K562 (cell line): ENCODE data around the gene TRMT10A. TPM values are rescaled to one million over a fixed set of nuclear protein-coding genes. Genes with fewer than 3 reads are reported as not detected.
"Not testable (repeated sequence)": the region's sequence is repeated elsewhere in the genome, so short reads cannot be mapped to it uniquely, and the experiment has no call there.

Source experiments
- ATAC-seq: fragments of 200-7000 bp; cut with Tn5 transposase; 3 replicates; pipeline ENCODE4 v1.9.1; 2020; ENCODE audit warnings: moderate library complexity
- BruUV-seq: library from RNA; stranded (reverse); fragments of 400-500 nt; replicated peaks from 2 replicates; lab custom pipeline; 2021; lab: Mats Ljungman, UMichigan
- CTCF ChIA-PET: fragments of 300-600 bp; formaldehyde crosslinking; extraction: SDS; loops from one replicate; lab custom pipeline; 2021; ENCODE audit warnings: low intra/inter-chr PET ratio; lab: Yijun Ruan, JAX
- POLR2A ChIA-PET: fragments of 300-600, 350-650 bp; sonication (Branson Sonifier 250); formaldehyde crosslinking; extraction: SDS; loops from one replicate; lab custom pipeline; 2021; ENCODE audit warnings: antibody characterized with exemption, inconsistent platforms; lab: Yijun Ruan, JAX
- DNase-seq, 4 experiments: peaks; one replicate each; pipeline versions ENCODE4 v3.0.0 to v3.0.0-alpha.2; 2011 to 2018; ENCODE audit warnings: low spot score in 3 of 4, mixed read lengths in 3 of 4; ENCODE audit errors: extremely low read depth in 1 of 4
- FAIRE-seq: peaks from 2 replicates; lab custom pipeline; 2011; peaks lifted over from hg19 to GRCh38; lab: Jason Lieb, UNC
- H2AFZ ChIP-seq: 2 replicates; pipeline ENCODE4 v1.6.0; 2011; ENCODE audit warnings: low read depth, low read length, control low read depth, inconsistent platforms
- H3K27ac ChIP-seq: fragments of 200-600 bp; 3 replicates; pipeline ENCODE4 v1.8.0; 2011; ENCODE audit warnings: low read depth, mild to moderate bottlenecking, control low read depth, inconsistent platforms, low read length, moderate library complexity, mixed read lengths; ENCODE audit errors: extremely low read depth
- H3K27me3 ChIP-seq, 2 experiments: fragments of 300-600 bp in 1 of 2; 2 replicates in 1 of 2; 3 replicates in 1 of 2; pipeline versions ENCODE4 v1.6.0 to v1.8.0; 2011; ENCODE audit warnings: inconsistent platforms in 2 of 2, low read length in 2 of 2, mild to moderate bottlenecking in 1 of 2, mixed read lengths in 1 of 2, moderate library complexity in 1 of 2; ENCODE audit not compliant: control insufficient read depth in 2 of 2, insufficient read depth in 2 of 2
- H3K36me3 ChIP-seq: fragments of 300-600 bp; 3 replicates; pipeline ENCODE4 v1.8.0; 2011; ENCODE audit warnings: mild to moderate bottlenecking, low read length, inconsistent platforms; ENCODE audit not compliant: control insufficient read depth, insufficient read depth
- H3K4me1 ChIP-seq, 2 experiments: fragments of 200-600 bp in 1 of 2; replicated peaks in 1 of 2; 2 replicates in 1 of 2; 3 replicates in 1 of 2; pipeline versions ENCODE4 v1.5.1 to v1.8.0; 2011; ENCODE audit warnings: inconsistent platforms in 2 of 2, low read length in 2 of 2, mild to moderate bottlenecking in 1 of 2, mixed read lengths in 1 of 2, moderate library complexity in 1 of 2; ENCODE audit not compliant: control insufficient read depth in 2 of 2, insufficient read depth in 2 of 2
- H3K4me2 ChIP-seq: 2 replicates; pipeline ENCODE4 v1.6.1; 2011; ENCODE audit warnings: low read length, control low read depth, inconsistent platforms, mixed read lengths; ENCODE audit not compliant: insufficient read depth
- H3K4me3 ChIP-seq: fragments of 200-600 bp; sonication (generic), shearing (Covaris generic); 2 replicates; pipeline ENCODE4 v1.5.1; 2016; ENCODE audit warnings: control low read depth, inconsistent platforms
- H3K79me2 ChIP-seq: fragments of 200-600 bp; 3 replicates; pipeline ENCODE4 v1.8.0; 2011; ENCODE audit warnings: low read length, inconsistent platforms; ENCODE audit not compliant: control insufficient read depth, insufficient read depth
- H3K9ac ChIP-seq, 2 experiments: 2 replicates each; pipeline versions ENCODE4 v1.6.0 to v1.6.1; 2011; ENCODE audit warnings: low read depth in 2 of 2, low read length in 2 of 2, control low read depth in 1 of 2, inconsistent platforms in 1 of 2, mild to moderate bottlenecking in 1 of 2, mixed read lengths in 1 of 2; ENCODE audit not compliant: insufficient read depth in 1 of 2
- H3K9me1 ChIP-seq: one replicate; pipeline ENCODE4 v1.6.0; 2011; ENCODE audit warnings: inconsistent platforms, mild to moderate bottlenecking, low read length, moderate library complexity; ENCODE audit not compliant: control insufficient read depth, insufficient read depth
- H3K9me3 ChIP-seq: replicated peaks from 2 replicates; pipeline ENCODE4 v1.5.1; 2011; ENCODE audit warnings: low read depth, low read length, inconsistent platforms; ENCODE audit not compliant: control insufficient read depth, insufficient read depth
- H4K20me1 ChIP-seq: replicated peaks from 2 replicates; pipeline ENCODE4 v1.6.1; 2011; ENCODE audit warnings: low read length, inconsistent platforms, mixed read lengths; ENCODE audit not compliant: control insufficient read depth, insufficient read depth
- WGBS: fragments of 100-300 bp; shearing (Covaris generic); methylation state at CpG from one replicate; pipeline ENCODE4 v1.1.6; 2016; ENCODE audit warnings: low coverage, mixed read lengths; ENCODE audit not compliant: insufficient coverage; ENCODE audit errors: missing lambda C conversion rate; 5-methylcytosine and 5-hydroxymethylcytosine counted together
- in situ Hi-C: fragments of 300-500 bp; cut with MboI; formaldehyde crosslinking; loops from 4 replicates; pipeline ENCODE4 v1.15.0; 2018; ENCODE audit warnings: inconsistent platforms, mixed read lengths
- intact Hi-C: fragments of 100-400 bp; cut with micrococcal nuclease; formaldehyde crosslinking; loops from 2 replicates; pipeline ENCODE4 v1.14.2; 2022
- polyA plus RNA-seq, 8 experiments: library from polyadenylated mRNA; depleted of rRNA in 4 of 8; stranded (reverse) in 5 of 8; unstranded in 3 of 8; fragments of >200 nt; fragmentation: Nextera tagmentation in 2 of 8; fragmentation: Illumina TruSeq in 1 of 8; extraction: Ambion mirVana in 2 of 8; extraction: Trizol in 1 of 8; gene quantifications; 2 replicates each; pipeline versions ENCODE4 v1.2.1 to v1.2.3, GENCODE V29; 2011 to 2014; ENCODE audit warnings: inconsistent platforms in 1 of 8, missing spikeins in 1 of 8
- total RNA-seq, 7 experiments: library from RNA; depleted of rRNA in 6 of 7; stranded (reverse); fragments of >200 nt in 6 of 7; fragmentation: Illumina TruSeq in 2 of 7; extraction: Trizol in 2 of 7; gene quantifications; 2 replicates each; pipeline versions ENCODE4 v1.2.1 to v1.2.3, GENCODE V29; 2011 to 2021; ENCODE audit warnings: low replicate concordance in 1 of 7
- TF ChIP-seq, protein P1 (sequence below): fragments of 250-450 bp; sonication (Bioruptor Pico); IDR thresholded peaks from 2 replicates; pipeline ENCODE4 v1.5.0; 2021; ENCODE audit warnings: mild to moderate bottlenecking, moderate library complexity

TRMT10A gene
- total and polyA plus RNA-seq, 9 of the 15 experiments (the other 6 are each of a cell fraction or from before 2014, with no cell fraction given), result 6.5 to 16.1 (median 12.7) TPM

DNA sequence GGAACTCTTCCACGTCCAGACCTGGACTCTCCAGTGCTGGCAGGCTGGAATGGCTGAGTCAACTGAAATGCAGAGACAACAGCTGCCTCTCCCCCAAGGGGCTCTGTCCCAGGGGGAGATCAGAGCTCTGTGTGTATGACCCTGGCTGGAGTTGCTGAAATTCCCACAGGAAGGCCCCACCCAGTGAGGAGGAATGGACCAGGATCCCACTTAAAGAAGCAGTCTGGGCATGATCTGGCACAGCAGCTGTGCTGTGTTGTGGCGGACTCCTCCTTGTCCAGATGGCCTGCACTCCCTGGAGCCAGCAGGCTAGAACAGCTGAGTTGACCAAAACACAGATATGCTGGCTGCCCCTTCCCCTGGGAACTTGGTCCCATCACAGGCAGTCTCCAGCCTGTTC lies 27.6 kb downstream of the TRMT10A start (continued):
- TF ChIP-seq, protein P1, sequence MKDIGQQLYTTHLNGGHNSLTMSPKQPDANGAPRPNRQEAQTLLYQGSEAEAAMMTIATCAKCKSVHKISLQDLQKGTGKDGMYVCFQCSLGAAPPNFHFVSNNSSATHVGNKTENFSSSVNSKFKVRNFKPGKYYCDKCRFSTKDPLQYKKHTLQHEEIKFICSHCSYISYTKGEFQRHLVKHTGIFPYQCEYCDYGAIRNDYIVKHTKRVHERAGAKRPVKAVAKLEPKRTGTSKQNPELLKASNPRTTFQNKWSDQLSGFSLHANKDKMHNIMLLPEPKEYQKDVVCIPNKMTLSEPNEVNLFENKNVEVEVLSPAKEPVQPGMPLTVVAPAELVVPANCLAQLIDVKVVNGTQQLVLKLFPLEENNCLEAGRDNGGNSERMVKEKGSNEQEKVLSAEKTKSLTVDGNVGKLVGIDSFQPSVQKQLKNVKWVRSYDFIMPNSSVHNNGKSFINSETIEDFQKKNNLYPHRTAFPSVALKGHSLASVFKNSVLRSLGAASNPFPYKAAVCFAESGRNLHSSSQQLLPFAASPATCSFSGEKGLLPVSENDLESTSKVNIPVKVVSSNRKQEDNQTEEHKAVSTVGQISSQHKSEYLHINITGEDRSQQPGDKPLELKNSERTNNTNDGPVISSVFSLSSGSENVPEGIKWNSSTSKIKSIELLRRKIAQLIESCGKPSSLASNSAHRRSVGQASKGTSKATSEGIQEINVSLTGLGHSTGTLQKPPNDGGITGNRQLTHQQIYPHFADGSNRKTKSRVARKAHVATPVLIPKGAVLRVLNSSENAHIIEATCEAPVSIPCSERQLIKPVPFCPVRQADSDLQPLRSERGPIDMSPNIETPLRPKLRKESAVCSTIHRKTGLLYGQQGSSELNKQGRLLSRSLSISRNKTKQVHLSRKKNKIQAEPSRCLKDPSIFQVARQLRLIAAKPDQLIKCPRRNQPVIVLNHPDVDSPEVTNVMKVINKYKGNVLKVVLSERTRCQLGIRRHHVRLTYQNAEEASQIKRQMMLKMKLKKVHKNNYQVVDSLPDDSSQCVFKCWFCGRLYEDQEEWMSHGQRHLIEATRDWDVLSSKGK (CRISPR knock-in tag), result no peak
- TF ChIP-seq, all 486 proteins: peak for 0

DNA sequence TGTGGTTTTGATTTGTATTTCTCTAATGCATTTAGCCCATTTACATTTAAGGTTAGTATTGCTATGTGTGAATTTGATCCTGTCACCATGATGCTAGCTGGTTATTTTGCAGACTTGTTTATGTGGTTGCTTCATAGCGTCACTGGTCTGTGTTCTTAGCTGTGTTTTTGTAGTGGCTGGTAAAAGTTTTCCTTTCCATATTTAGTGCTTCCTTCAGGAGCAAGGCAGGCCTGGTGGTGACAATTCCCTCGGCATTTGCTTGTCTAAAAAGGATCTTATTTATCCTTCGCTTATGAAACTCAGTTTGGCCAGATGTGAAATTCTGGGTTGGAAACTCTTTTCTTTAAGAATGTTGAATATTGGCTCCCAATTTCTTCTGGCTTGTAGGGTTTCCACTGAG lies 29.1 kb downstream of the TRMT10A start:
- FAIRE-seq, H4K20me1 ChIP-seq, ATAC-seq, H3K27me3 ChIP-seq, H3K4me1 ChIP-seq, H3K4me2 ChIP-seq, DNase-seq, H3K36me3 ChIP-seq, H2AFZ ChIP-seq, H3K4me3 ChIP-seq, CTCF ChIA-PET, BruUV-seq, H3K9me1 ChIP-seq, intact Hi-C loops, in situ Hi-C loops, POLR2A ChIA-PET, H3K9ac ChIP-seq, H3K27ac ChIP-seq, H3K79me2 ChIP-seq, H3K9me3 ChIP-seq: not testable (repeated sequence)
- 0% methylated on average over 3 of the region's 3 CpGs for WGBS
